HG03095 (cell line): Measurements from ENCODE around the gene PARP2.

ENCODE experiments used
- ATAC-seq: cut with Tn5 transposase; IDR thresholded peaks from one replicate; pipeline ENCODE4 v1.9.1; 2021; ENCODE audit warnings: moderate library complexity; ENCODE audit not compliant: unreplicated experiment

Gene PARP2

DNA sequence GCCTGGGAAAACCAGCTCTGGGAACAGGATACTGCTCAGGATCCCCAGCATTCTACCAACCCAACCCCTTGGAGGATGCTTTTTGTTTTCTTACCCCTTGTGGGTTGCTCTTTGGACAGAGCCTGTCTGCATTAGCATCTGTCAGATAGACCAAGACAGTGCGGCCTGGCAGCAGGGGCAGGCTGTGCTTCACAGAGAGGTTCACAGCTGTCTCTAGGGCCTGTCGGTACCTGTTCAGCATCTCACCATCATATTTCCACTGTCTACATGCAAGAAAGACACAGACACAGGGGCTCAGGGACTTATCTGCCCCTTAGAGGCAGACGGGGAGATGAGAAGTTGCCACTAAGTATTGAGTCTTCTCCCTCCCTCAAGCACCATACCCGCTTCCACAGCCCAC lies 48.1 kb downstream of the PARP2 start:
- ATAC-seq = no peak

DNA sequence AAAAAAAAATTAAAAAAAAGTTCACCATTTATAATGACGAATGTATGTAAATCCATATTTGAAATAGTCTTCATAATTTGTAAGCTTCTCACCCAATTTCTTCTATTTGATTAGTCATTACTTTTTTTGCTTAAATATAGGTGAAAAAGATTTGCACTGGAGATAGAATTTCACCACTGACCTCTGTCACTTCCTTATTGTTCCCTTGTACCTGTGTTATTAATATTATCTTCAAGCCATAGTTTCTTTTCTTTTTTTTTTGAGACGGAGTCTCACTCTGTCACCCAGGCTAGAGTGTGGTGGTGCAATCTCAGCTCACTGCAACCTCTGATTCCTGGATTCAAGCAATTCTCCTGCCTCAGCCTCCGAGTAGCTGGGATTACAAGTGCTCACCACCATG lies 54.1 kb downstream of the PARP2 start:
- no peak for ATAC-seq

DNA sequence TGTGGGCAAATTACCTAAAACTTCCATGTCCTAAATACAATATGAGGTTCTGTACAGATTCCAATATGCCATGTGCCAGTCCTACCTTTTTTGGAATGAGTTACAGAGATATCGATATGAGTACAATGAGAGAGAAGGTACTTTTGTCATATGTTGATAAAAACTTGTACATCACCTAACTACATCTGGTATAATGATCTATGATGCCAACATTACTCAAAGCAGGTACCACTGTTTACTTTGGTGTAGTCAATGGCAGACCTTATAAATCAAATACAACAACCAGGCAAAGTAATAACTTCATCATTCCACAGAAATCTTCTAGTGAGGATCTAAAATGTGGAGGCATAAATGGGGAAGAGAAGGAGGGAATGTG lies 57.1 kb downstream of the PARP2 start:
- ATAC-seq = no peak

DNA sequence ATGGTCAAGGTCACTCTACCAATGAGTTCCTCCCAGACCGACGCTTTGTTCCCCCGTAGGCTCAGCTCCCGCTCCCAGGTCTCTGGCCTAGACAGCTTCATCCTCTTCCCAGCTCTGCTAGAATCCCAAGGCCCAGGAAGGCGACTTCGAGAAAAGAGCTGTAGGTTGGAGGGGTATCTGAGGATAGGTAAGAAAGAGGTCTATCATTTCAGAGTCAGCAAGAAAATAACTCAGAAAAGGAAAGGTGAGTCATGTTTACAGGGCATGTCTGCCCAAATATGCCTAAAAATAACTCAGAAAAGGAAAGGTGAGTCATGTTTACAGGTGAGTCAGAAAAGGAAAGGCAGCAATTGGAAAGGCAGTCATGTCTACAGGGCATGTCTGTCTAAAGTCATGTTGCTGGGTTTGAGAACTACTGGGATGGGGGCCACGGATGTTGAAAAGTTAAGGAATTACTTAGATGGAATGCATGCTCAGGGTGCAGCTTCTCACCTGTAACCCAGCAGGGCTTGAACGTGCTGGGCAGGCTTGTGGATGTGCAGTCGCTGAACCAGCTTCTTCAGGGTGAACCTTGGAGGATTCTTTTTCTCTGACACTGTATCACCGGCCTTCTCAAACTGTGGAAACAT lies 57.6 kb downstream of the PARP2 start:
- ATAC-seq = no peak

DNA sequence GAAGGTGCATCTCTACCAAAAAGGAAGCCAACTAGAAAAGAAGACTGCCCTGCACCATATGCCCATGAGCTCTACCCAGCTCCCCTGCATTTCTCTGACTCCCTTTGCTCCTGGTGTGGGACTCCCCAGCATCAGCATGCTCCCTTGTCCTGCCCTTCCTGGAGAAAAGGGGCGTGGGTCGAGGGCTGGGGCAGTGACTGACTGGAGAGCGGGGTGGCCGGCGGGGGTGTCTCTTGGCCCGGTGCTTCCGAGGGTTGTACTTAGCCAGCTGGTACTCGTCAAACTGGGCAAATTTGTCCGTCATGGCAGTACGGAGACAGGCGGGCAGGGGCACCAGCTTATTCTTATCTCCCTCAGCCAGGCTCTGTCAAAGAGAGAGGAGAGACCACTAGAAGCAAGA lies 60.1 kb downstream of the PARP2 start:
- ATAC-seq = no peak
